K562 (cell line): ENCODE results near the gene IRAG1. TPM values are rescaled to one million over a fixed set of nuclear protein-coding genes. Genes with fewer than 3 reads are reported as not detected.

Source experiments
- E2F1 ChIP-seq: sonication (generic); formaldehyde crosslinking; IDR thresholded peaks from 2 replicates; pipeline ENCODE4 v1.8.1; 2023; ENCODE audit warnings: mild to moderate bottlenecking, missing genetic modification reagents, moderate library complexity
- HBP1 ChIP-seq: fragments of 450-650 bp; formaldehyde crosslinking; IDR thresholded peaks from 2 replicates; pipeline ENCODE4 v1.4.0; 2022; ENCODE audit warnings: missing genetic modification characterization
- HCFC1 ChIP-seq: IDR thresholded peaks from 2 replicates; pipeline ENCODE4 v1.6.1; 2012; ENCODE audit warnings: low read depth, low read length, improper control_type of control experiment
- ZBTB40 ChIP-seq, 2 experiments: fragments of 450-650 bp in 1 of 2; sonication (generic) in 1 of 2; formaldehyde crosslinking in 1 of 2; IDR thresholded peaks; 2 replicates each; pipeline versions ENCODE4 v1.7.1 to v1.9.0; 2016 to 2022; ENCODE audit warnings: inconsistent platforms in 1 of 2, mild to moderate bottlenecking in 1 of 2, missing genetic modification reagents in 1 of 2
- polyA plus RNA-seq, 8 experiments: library from polyadenylated mRNA; depleted of rRNA in 4 of 8; stranded (reverse) in 5 of 8; unstranded in 3 of 8; fragments of >200 nt; fragmentation: Nextera tagmentation in 2 of 8; fragmentation: Illumina TruSeq in 1 of 8; extraction: Ambion mirVana in 2 of 8; extraction: Trizol in 1 of 8; gene quantifications; 2 replicates each; pipeline versions ENCODE4 v1.2.1 to v1.2.3, GENCODE V29; 2011 to 2014; ENCODE audit warnings: inconsistent platforms in 1 of 8, missing spikeins in 1 of 8
- total RNA-seq, 7 experiments: library from RNA; depleted of rRNA in 6 of 7; stranded (reverse); fragments of >200 nt in 6 of 7; fragmentation: Illumina TruSeq in 2 of 7; extraction: Trizol in 2 of 7; gene quantifications; 2 replicates each; pipeline versions ENCODE4 v1.2.1 to v1.2.3, GENCODE V29; 2011 to 2021; ENCODE audit warnings: low replicate concordance in 1 of 7
- TF ChIP-seq, protein P1 (sequence below): fragments of 200-800 bp; sonication (Bioruptor generic); IDR thresholded peaks from 2 replicates; pipeline ENCODE4 v1.6.1; 2016; ENCODE audit warnings: missing genetic modification characterization, missing compliant biosample characterization
- TF ChIP-seq, protein P2 (sequence below): sonication (generic); formaldehyde crosslinking; IDR thresholded peaks from 2 replicates; pipeline ENCODE4 v1.8.0; 2022; ENCODE audit warnings: missing genetic modification reagents, mild to moderate bottlenecking, moderate library complexity, borderline replicate concordance

The IRAG1 gene
- total and polyA plus RNA-seq, 9 of the 15 experiments (the other 6 are each of a cell fraction or from before 2014, with no cell fraction given) = 0.01 to 0.22 (median 0.09) TPM; not detected in 1

GRCh38 chr11:10658621-10659338, 34.8 kb downstream of the IRAG1 start (continued):
- TF ChIP-seq E2F1 (no peak), ZBTB40 (IDR thresholded peaks at IDR 0.05) (no peak), ZBTB40 (CRISPR knock-in tag; IDR thresholded peaks at IDR 0.05) (no peak), HBP1 (no peak), HCFC1 (no peak)
- TF ChIP-seq, protein P1, sequence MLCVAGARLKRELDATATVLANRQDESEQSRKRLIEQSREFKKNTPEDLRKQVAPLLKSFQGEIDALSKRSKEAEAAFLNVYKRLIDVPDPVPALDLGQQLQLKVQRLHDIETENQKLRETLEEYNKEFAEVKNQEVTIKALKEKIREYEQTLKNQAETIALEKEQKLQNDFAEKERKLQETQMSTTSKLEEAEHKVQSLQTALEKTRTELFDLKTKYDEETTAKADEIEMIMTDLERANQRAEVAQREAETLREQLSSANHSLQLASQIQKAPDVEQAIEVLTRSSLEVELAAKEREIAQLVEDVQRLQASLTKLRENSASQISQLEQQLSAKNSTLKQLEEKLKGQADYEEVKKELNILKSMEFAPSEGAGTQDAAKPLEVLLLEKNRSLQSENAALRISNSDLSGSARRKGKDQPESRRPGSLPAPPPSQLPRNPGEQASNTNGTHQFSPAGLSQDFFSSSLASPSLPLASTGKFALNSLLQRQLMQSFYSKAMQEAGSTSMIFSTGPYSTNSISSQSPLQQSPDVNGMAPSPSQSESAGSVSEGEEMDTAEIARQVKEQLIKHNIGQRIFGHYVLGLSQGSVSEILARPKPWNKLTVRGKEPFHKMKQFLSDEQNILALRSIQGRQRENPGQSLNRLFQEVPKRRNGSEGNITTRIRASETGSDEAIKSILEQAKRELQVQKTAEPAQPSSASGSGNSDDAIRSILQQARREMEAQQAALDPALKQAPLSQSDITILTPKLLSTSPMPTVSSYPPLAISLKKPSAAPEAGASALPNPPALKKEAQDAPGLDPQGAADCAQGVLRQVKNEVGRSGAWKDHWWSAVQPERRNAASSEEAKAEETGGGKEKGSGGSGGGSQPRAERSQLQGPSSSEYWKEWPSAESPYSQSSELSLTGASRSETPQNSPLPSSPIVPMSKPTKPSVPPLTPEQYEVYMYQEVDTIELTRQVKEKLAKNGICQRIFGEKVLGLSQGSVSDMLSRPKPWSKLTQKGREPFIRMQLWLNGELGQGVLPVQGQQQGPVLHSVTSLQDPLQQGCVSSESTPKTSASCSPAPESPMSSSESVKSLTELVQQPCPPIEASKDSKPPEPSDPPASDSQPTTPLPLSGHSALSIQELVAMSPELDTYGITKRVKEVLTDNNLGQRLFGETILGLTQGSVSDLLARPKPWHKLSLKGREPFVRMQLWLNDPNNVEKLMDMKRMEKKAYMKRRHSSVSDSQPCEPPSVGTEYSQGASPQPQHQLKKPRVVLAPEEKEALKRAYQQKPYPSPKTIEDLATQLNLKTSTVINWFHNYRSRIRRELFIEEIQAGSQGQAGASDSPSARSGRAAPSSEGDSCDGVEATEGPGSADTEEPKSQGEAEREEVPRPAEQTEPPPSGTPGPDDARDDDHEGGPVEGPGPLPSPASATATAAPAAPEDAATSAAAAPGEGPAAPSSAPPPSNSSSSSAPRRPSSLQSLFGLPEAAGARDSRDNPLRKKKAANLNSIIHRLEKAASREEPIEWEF = no peak
- TF ChIP-seq, protein P2, sequence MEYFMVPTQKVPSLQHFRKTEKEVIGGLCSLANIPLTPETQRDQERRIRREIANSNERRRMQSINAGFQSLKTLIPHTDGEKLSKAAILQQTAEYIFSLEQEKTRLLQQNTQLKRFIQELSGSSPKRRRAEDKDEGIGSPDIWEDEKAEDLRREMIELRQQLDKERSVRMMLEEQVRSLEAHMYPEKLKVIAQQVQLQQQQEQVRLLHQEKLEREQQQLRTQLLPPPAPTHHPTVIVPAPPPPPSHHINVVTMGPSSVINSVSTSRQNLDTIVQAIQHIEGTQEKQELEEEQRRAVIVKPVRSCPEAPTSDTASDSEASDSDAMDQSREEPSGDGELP (CRISPR knock-in tag) = no peak
